C4-2B (cell line): Measurements from ENCODE around the gene PRPF4.

Experiments used
- ZFX ChIP-seq: fragments of 450-650 bp; IDR thresholded peaks from 2 replicates; pipeline ENCODE4 v1.6.1; 2017
- TF ChIP-seq, protein P1 (sequence below): fragments of 450-650 bp; conservative IDR thresholded peaks from 2 replicates; pipeline ENCODE4 v1.5.1; 2017; ENCODE audit warnings: mild to moderate bottlenecking

DNA sequence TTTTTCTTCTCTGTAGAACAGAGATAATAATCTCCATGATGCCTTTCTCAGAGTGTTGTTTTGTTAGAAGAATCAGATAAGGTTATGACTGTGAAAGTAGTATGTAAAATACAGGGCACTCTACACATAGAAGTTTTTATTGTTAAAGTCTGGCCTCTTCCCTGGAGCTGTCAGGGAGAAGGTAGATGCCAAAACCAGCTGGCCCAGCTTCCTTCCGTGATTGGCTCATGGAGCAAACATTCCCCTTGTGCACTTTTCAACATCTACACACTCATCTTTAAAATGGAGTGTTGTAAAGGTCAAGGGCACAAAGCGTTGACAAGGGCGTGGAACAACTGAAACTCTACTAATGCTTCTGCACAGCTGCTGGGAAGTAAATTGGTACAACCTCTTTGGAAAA, 35.1 kb downstream of the PRPF4 start:
- TF ChIP-seq, protein P1, sequence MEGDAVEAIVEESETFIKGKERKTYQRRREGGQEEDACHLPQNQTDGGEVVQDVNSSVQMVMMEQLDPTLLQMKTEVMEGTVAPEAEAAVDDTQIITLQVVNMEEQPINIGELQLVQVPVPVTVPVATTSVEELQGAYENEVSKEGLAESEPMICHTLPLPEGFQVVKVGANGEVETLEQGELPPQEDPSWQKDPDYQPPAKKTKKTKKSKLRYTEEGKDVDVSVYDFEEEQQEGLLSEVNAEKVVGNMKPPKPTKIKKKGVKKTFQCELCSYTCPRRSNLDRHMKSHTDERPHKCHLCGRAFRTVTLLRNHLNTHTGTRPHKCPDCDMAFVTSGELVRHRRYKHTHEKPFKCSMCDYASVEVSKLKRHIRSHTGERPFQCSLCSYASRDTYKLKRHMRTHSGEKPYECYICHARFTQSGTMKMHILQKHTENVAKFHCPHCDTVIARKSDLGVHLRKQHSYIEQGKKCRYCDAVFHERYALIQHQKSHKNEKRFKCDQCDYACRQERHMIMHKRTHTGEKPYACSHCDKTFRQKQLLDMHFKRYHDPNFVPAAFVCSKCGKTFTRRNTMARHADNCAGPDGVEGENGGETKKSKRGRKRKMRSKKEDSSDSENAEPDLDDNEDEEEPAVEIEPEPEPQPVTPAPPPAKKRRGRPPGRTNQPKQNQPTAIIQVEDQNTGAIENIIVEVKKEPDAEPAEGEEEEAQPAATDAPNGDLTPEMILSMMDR, result no peak
- no peak for TF ChIP-seq ZFX
